AG09319 (cell line): ENCODE data around the gene GAS2L1.

Experiments
- DNase-seq: peaks from one replicate; pipeline ENCODE4 v3.0.0-alpha.2; 2010; ENCODE audit warnings: low read depth; ENCODE audit errors: extremely low read depth
- TF ChIP-seq, protein P1 (sequence below): IDR thresholded peaks from 2 replicates; pipeline ENCODE4 v1.5.1; 2011; ENCODE audit warnings: low read depth, mild to moderate bottlenecking, inconsistent platforms, low read length, moderate library complexity

The GAS2L1 gene

DNA sequence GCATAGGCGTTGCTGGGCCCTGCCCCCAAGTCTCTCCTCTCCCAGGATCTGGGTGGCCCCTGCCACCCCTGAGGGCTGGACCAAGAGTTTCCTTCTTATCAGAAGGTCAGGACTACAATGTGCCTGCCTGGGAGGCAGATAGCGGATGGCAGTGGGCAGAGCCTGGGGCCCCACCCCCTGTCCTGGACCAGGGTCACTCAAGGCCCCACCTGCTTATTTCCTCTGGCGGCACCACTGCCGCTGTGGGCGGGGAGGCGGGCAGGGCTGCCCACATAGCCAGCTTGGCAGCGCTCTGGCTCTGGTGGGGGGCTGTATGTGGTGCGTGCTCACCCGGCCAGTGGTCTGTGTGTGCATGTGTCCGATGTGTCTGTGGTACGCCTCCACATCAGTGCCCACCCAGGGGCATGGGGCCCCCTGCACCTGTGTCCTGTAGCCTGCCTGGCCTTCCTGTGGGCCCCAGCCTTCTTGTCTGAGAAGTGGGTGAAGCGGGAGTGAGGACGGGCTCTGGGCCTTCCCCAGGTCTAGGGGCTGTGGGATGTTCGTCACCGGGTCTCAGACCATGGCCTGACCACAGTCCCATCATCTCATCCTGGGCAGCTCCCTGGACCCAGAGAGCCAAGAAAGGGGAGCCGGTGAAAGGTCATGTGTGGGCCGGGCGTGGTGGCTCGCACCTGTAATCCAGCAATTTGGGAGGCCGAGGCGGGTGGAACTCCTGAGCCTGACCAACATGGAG, 3.0 kb downstream of the GAS2L1 start:
- no peak for DNase-seq
- TF ChIP-seq, protein P1, sequence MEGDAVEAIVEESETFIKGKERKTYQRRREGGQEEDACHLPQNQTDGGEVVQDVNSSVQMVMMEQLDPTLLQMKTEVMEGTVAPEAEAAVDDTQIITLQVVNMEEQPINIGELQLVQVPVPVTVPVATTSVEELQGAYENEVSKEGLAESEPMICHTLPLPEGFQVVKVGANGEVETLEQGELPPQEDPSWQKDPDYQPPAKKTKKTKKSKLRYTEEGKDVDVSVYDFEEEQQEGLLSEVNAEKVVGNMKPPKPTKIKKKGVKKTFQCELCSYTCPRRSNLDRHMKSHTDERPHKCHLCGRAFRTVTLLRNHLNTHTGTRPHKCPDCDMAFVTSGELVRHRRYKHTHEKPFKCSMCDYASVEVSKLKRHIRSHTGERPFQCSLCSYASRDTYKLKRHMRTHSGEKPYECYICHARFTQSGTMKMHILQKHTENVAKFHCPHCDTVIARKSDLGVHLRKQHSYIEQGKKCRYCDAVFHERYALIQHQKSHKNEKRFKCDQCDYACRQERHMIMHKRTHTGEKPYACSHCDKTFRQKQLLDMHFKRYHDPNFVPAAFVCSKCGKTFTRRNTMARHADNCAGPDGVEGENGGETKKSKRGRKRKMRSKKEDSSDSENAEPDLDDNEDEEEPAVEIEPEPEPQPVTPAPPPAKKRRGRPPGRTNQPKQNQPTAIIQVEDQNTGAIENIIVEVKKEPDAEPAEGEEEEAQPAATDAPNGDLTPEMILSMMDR = no peak

DNA sequence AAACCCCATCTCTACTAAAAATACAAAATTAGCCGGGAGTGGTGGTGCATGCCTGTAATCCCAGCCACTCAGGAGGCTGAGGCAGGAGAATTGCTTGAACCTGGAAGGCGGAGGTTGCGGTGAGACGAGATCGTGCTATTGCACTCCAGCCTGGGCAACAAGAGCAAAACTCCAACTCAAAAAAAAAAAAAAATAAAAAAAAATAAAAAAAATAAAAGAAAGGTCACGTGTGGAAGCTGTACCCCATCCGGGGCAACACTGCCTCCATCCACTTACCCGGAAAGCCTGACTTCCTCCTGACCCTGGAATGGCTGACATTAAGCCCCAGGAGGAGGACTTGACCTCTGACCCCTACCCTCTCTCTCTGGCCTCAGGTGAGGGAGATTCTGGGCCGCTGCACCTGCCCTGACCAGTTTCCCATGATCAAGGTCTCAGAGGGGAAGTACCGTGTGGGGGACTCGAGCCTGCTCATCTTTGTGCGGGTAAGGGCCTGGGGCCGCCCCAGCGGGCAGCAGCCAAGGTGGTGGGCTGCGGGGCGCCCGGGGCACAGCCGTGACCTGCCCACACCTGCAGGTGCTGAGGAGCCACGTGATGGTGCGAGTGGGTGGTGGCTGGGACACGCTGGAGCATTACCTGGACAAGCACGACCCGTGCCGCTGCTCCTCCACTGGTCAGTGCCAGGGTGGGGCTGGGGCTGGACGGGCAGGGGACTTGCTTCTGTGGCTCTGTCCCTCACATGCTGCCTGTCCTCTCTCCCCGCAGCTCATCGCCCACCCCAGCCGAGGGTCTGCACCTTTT, 3.8 kb downstream of the GAS2L1 start:
- no peak for DNase-seq
- TF ChIP-seq, protein P1 = no peak

DNA sequence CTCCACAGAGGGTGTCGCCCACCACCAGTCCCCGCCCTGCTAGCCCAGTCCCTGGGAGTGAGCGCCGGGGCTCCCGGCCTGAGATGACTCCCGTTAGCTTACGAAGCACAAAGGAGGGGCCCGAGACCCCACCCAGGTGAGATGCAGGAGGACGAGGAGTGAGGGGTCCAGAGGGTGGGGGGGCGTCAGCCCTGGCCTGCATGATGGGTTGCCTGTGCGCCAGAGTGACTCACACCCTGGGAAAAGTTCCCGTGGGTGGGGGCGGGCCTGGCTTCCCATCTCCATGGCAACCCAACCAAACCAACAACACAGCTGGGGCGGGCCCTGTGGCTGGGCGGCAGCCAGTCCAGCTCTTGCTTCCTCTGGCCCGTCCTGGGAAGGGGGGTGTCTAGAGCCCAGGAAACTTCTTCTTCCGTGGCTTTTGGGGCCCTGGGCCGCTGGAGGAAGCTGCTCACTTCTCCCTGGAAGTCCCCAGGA, 4.5 kb downstream of the GAS2L1 start:
- DNase-seq = peak; percentile 96
- TF ChIP-seq, protein P1 = no peak

DNA sequence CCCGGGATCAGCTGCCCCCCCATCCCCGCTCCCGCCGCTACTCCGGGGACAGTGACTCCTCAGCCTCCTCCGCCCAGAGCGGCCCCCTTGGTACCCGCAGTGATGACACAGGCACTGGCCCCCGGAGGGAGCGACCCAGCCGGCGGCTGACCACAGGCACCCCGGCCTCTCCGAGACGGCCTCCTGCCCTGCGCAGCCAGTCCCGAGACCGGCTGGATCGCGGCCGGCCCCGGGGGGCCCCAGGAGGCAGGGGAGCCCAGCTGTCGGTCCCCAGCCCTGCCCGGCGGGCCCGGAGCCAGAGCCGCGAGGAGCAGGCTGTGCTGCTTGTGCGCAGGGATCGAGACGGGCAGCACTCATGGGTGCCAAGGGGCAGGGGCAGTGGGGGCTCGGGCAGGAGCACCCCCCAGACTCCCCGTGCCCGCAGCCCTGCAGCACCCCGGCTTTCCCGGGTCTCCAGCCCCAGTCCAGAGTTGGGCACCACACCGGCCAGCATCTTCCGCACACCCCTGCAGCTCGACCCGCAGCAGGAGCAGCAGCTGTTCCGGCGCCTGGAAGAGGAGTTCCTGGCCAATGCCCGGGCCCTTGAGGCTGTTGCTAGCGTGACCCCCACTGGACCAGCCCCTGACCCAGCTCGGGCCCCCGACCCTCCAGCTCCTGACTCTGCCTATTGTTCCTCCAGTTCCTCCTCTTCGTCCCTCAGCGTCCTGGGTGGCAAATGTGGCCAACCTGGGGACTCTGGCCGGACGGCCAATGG, 5.2 kb downstream of the GAS2L1 start:
- no peak for DNase-seq
- TF ChIP-seq, protein P1 = no peak

DNA sequence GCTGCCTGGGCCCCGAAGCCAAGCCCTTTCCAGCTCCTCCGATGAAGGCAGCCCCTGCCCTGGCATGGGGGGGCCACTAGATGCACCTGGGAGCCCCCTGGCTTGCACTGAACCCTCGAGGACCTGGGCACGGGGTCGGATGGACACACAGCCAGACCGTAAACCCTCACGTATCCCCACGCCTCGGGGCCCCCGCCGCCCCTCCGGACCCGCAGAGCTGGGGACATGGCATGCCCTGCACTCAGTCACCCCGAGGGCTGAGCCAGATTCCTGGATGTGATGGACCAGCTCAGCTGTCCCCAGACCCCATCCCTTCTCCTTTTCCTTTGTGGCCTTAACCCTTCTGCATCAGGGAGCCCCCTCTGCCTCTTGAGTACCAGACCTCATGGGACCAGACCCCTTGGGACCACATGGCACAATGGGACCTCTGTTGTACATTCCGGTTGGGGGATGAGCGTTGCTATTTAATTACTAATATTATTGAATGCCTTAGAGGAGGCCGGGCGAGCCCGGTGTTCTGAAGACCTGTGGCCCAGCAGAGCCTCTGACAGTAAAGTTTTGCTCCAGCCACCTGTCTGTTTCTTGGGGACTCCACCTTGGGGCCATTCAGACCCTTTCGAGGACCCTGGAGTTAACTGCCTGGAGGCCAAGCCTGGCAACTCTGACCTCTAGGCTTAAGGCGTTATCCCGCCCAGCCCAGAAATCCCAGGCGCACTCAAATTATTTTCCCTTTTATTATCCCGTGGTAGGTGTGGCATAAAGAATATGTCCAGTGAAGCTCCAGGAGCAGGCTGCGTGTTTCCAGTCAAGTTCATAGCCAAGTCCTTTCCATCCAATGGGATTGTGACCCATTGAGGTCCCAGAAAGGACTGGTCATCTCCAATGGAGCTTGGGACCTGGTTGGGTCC, 6.0 kb downstream of the GAS2L1 start:
- no peak for DNase-seq
- TF ChIP-seq, protein P1 = no peak

DNA sequence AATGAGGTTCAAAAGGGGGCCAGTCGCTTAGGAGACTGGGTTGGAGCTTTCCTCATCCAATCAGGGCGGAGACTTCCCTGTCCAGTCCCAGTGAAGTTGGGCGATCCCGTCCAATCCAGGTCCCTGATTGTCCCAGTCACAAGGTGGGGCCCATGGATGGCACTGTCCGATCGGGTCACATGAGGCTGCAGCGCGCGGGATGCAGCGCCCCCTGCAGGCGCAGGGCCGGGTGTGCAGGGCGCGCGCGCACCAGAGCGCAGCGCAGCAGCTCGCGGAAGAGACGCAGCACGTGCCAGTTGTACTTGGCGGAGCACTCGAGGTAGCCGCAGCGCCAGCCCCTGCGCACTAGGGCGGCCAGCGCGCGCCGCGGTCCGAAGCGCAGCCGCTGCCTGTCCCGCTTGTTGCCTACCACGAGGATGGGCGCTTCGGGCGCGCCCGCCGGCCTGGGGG, 6.7 kb downstream of the GAS2L1 start:
- no peak for DNase-seq
- TF ChIP-seq, protein P1 = peak; percentile 42
